H9 (cell line): ENCODE data around the gene UBR7. TPM values are rescaled to one million over a fixed set of nuclear protein-coding genes. Genes with fewer than 3 reads are reported as not detected.
"Not testable (repeated sequence)": the region's sequence is repeated elsewhere in the genome, so short reads cannot be mapped to it uniquely, and the experiment has no call there.

Experiments
- DNase-seq: peaks from one replicate; pipeline ENCODE4 v3.0.0-alpha.2; 2017
- H2AFZ ChIP-seq: one replicate; pipeline ENCODE4 v1.6.1; 2013; ENCODE audit warnings: mild to moderate bottlenecking, low read length, control low read depth, moderate library complexity
- H2AK5ac ChIP-seq: 2 replicates; pipeline ENCODE4 v1.6.1; 2013; ENCODE audit warnings: low read length, control low read depth, mixed read lengths; ENCODE audit not compliant: insufficient read length
- H2BK120ac ChIP-seq: one replicate; pipeline ENCODE4 v1.6.1; 2013; ENCODE audit warnings: low read depth, mild to moderate bottlenecking, low read length, control low read depth, inconsistent platforms; ENCODE audit not compliant: poor library complexity, severe bottlenecking
- H2BK12ac ChIP-seq: 2 replicates; pipeline ENCODE4 v1.6.1; 2013; ENCODE audit warnings: low read length, control low read depth, mixed read lengths, low read depth; ENCODE audit not compliant: insufficient read length
- H2BK15ac ChIP-seq: 2 replicates; pipeline ENCODE4 v1.6.1; 2013; ENCODE audit warnings: low read depth, low read length, control low read depth
- H2BK20ac ChIP-seq: one replicate; pipeline ENCODE4 v1.6.1; 2013; ENCODE audit warnings: low read depth, mild to moderate bottlenecking, low read length, control low read depth, inconsistent platforms; ENCODE audit not compliant: poor library complexity, severe bottlenecking
- H2BK5ac ChIP-seq: 2 replicates; pipeline ENCODE4 v1.6.1; 2013; ENCODE audit warnings: low read length, control low read depth, mixed read lengths; ENCODE audit not compliant: insufficient read length
- H3K14ac ChIP-seq: 2 replicates; pipeline ENCODE4 v1.6.1; 2013; ENCODE audit warnings: low read length, control low read depth; ENCODE audit not compliant: insufficient read depth
- H3K18ac ChIP-seq: 2 replicates; pipeline ENCODE4 v1.6.1; 2013; ENCODE audit warnings: low read depth, mild to moderate bottlenecking, mixed read lengths, low read length, control low read depth; ENCODE audit not compliant: insufficient read length
- H3K23ac ChIP-seq: 2 replicates; pipeline ENCODE4 v1.6.1; 2013; ENCODE audit warnings: low read length, control low read depth, mixed read lengths, low read depth; ENCODE audit not compliant: insufficient read length
- H3K23me2 ChIP-seq: 2 replicates; pipeline ENCODE4 v1.6.1; 2013; ENCODE audit warnings: low read depth, mild to moderate bottlenecking, mixed read lengths, low read length, control low read depth; ENCODE audit not compliant: insufficient read length, poor library complexity, severe bottlenecking
- H3K27ac ChIP-seq: 2 replicates; pipeline ENCODE4 v1.5.1; 2013; ENCODE audit warnings: low read length, control low read depth, mixed read lengths, low read depth; ENCODE audit not compliant: insufficient read length
- H3K27me3 ChIP-seq: 2 replicates; pipeline ENCODE4 v1.6.1; 2013; ENCODE audit warnings: low read length, control low read depth, inconsistent platforms; ENCODE audit not compliant: insufficient read depth
- H3K4ac ChIP-seq: 2 replicates; pipeline ENCODE4 v1.6.1; 2013; ENCODE audit warnings: low read depth, mild to moderate bottlenecking, control low read depth, inconsistent platforms, low read length, moderate library complexity
- H3K4me1 ChIP-seq: 2 replicates; pipeline ENCODE4 v1.6.1; 2013; ENCODE audit warnings: low read length, control low read depth, inconsistent platforms; ENCODE audit not compliant: insufficient read depth
- H3K4me2 ChIP-seq: 2 replicates; pipeline ENCODE4 v1.6.1; 2013; ENCODE audit warnings: low read length, control low read depth, mixed read lengths; ENCODE audit not compliant: insufficient read length, insufficient read depth
- H3K56ac ChIP-seq: 2 replicates; pipeline ENCODE4 v1.6.1; 2013; ENCODE audit warnings: low read depth, mild to moderate bottlenecking, mixed read lengths, low read length, control low read depth; ENCODE audit not compliant: insufficient read length
- H3K79me1 ChIP-seq: 2 replicates; pipeline ENCODE4 v1.6.1; 2013; ENCODE audit warnings: low read depth, mild to moderate bottlenecking, moderate library complexity, low read length, control low read depth, inconsistent platforms; ENCODE audit not compliant: insufficient read depth, poor library complexity, severe bottlenecking
- H3K79me2 ChIP-seq: 2 replicates; pipeline ENCODE4 v1.6.1; 2013; ENCODE audit warnings: low read length, control low read depth, inconsistent platforms; ENCODE audit not compliant: insufficient read depth
- H3K9ac ChIP-seq: 2 replicates; pipeline ENCODE4 v1.6.1; 2013; ENCODE audit warnings: low read length, control low read depth, mixed read lengths; ENCODE audit not compliant: insufficient read length; ENCODE audit errors: extremely low read depth
- H3K9me3 ChIP-seq: one replicate; pipeline ENCODE4 v1.6.1; 2013; ENCODE audit warnings: low read depth, low read length, inconsistent platforms; ENCODE audit not compliant: control insufficient read depth
- H3T11ph ChIP-seq: one replicate; pipeline ENCODE4 v1.6.1; 2013; ENCODE audit warnings: mild to moderate bottlenecking, low read length, control low read depth, inconsistent platforms
- H4K20me1 ChIP-seq: one replicate; pipeline ENCODE4 v1.6.1; 2013; ENCODE audit not compliant: control insufficient read depth, insufficient read length, insufficient read depth
- H4K5ac ChIP-seq: 2 replicates; pipeline ENCODE4 v1.6.1; 2013; ENCODE audit warnings: low read depth, mild to moderate bottlenecking, mixed read lengths, low read length, control low read depth; ENCODE audit not compliant: insufficient read length
- H4K8ac ChIP-seq: replicated peaks from 2 replicates; pipeline ENCODE4 v1.6.1; 2013; ENCODE audit warnings: low read length, control low read depth, mixed read lengths, low read depth; ENCODE audit not compliant: insufficient read length
- H4K91ac ChIP-seq: 2 replicates; pipeline ENCODE4 v1.6.1; 2013; ENCODE audit warnings: low read depth, mild to moderate bottlenecking, moderate library complexity, mixed read lengths, low read length, control low read depth; ENCODE audit not compliant: insufficient read length
- H3K27ac Mint-ChIP-seq, 3 experiments: 2 replicates in 2 of 3; 3 replicates in 1 of 3; pipeline ENCODE4 v1.8.0; 2020 to 2021; ENCODE audit warnings: mixed read lengths in 3 of 3, mild to moderate bottlenecking in 1 of 3, moderate library complexity in 1 of 3
- H3K27me3 Mint-ChIP-seq: 2 replicates; pipeline ENCODE4 v1.8.0; 2021; ENCODE audit warnings: low read depth, mild to moderate bottlenecking, moderate library complexity, mixed read lengths
- H3K36me3 Mint-ChIP-seq, 3 experiments: 2 replicates in 2 of 3; 3 replicates in 1 of 3; pipeline ENCODE4 v1.8.0; 2020 to 2021; ENCODE audit warnings: low read depth in 3 of 3, mixed read lengths in 3 of 3; ENCODE audit not compliant: insufficient read depth in 1 of 3
- H3K4me1 Mint-ChIP-seq, 2 experiments: 2 replicates each; pipeline ENCODE4 v1.8.0; 2020; ENCODE audit warnings: mixed read lengths in 2 of 2
- H3K4me3 Mint-ChIP-seq, 2 experiments: 2 replicates in 1 of 2; 3 replicates in 1 of 2; pipeline ENCODE4 v1.8.0; 2020 to 2021; ENCODE audit warnings: mild to moderate bottlenecking in 2 of 2, mixed read lengths in 2 of 2, moderate library complexity in 1 of 2
- H3K9me3 Mint-ChIP-seq, 2 experiments: 2 replicates in 1 of 2; 3 replicates in 1 of 2; pipeline ENCODE4 v1.8.0; 2020; ENCODE audit warnings: mild to moderate bottlenecking in 2 of 2, mixed read lengths in 2 of 2, moderate library complexity in 1 of 2
- WGBS: extraction: QIAGEN DNeasy Blood & Tissue Kit; methylation state at CpG from one replicate; pipeline ENCODE4 v1.1.7; 2013; ENCODE audit warnings: missing lambda C conversion rate, low lambda C conversion rate, mixed read lengths; ENCODE audit not compliant: insufficient read length; ENCODE audit errors: extremely low coverage; 5-methylcytosine and 5-hydroxymethylcytosine counted together
- total RNA-seq: library from RNA; stranded (reverse); gene quantifications from 2 replicates; pipeline ENCODE4 v1.2.1, GENCODE V29; 2021

Gene UBR7
- total RNA-seq, 1 experiment from 2014 or later, result 28.4 TPM

DNA sequence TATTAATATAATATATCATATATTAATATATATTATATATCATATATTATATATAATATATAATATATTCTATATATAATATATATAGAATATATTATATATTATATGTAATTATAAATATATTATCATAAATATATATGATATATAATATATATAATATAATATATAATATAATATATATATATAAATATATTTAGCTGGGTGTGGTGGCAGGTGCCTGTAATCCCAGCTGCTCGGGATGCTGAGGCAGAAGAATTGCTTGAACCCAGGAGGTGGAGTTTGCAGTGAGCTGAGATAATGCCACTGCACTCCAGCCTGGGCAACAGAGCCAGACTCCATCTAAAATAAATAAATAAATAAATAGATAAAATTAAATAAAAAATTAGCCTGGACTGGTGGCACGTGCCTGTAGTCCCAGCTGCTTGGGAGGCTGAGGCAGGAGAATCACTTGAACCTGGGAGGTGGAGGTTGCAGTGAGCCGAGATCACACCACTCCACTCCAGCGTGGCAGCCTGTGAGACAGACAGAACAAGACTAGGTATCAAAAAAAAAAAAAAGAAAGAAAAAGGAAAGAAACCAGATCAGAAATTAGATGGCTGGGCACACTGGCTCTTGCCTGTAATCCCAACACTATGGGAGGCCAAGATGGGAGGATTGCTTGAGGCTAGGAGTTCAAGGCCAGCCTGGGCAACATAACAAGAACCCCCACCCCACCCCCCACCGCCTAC is 47.3 kb upstream of the UBR7 start:
- H3K79me1 ChIP-seq, H2BK12ac ChIP-seq, H3K27me3 ChIP-seq, H3K18ac ChIP-seq, H3K4ac ChIP-seq, H2BK120ac ChIP-seq, H3K9me3 Mint-ChIP-seq, H3T11ph ChIP-seq, H3K79me2 ChIP-seq, DNase-seq, H4K20me1 ChIP-seq, H3K56ac ChIP-seq, H3K4me1 Mint-ChIP-seq, H3K4me1 ChIP-seq, H2AK5ac ChIP-seq, H4K5ac ChIP-seq, H4K8ac ChIP-seq, H2BK5ac ChIP-seq, H3K4me3 Mint-ChIP-seq, H3K23ac ChIP-seq, H3K27ac Mint-ChIP-seq, H3K23me2 ChIP-seq, H3K9me3 ChIP-seq, H3K14ac ChIP-seq, H3K4me2 ChIP-seq, H2BK15ac ChIP-seq, H3K27me3 Mint-ChIP-seq, H3K9ac ChIP-seq, H4K91ac ChIP-seq, H2AFZ ChIP-seq, H3K27ac ChIP-seq, H2BK20ac ChIP-seq, H3K36me3 Mint-ChIP-seq: not testable (repeated sequence)
- no CpG with 5 or more reads among the region's 5 CpGs for WGBS
